GM12872 (cell line): ENCODE data around the gene NEK7.

ENCODE experiments used
- CTCF ChIP-seq: IDR thresholded peaks from 3 replicates; pipeline ENCODE4 v1.5.1; 2011; ENCODE audit warnings: low read depth, mild to moderate bottlenecking, low read length, moderate library complexity; ENCODE audit not compliant: insufficient read depth

Gene NEK7

GRCh38 chr1:198318085-198318484 is 161.3 kb downstream of the NEK7 start:
- no peak for TF ChIP-seq CTCF

- no peak for TF ChIP-seq CTCF
Measured at GRCh38 chr1:198320759-198321158, 164.0 kb downstream of the NEK7 start.

GRCh38 chr1:198326232-198326631 is 169.4 kb downstream of the NEK7 start:
- TF ChIP-seq CTCF = no peak

GRCh38 chr1:198326915-198327314 is 170.1 kb downstream of the NEK7 start:
- no peak for TF ChIP-seq CTCF

- no peak for TF ChIP-seq CTCF
Measured at GRCh38 chr1:198328458-198329032, 171.7 kb downstream of the NEK7 start.

GRCh38 chr1:198330982-198331615 is 174.3 kb downstream of the NEK7 start:
- TF ChIP-seq CTCF = no peak

- no peak for TF ChIP-seq CTCF
Measured at GRCh38 chr1:198333744-198334143, 176.9 kb downstream of the NEK7 start.
